ENCODE data around the gene KDM4C. TPM values are rescaled to one million over a fixed set of nuclear protein-coding genes. Genes with fewer than 3 reads are reported as not detected.

KDM4C gene
- total RNA-seq, 1 experiment from 2014 or later = 4.8 TPM

DNA sequence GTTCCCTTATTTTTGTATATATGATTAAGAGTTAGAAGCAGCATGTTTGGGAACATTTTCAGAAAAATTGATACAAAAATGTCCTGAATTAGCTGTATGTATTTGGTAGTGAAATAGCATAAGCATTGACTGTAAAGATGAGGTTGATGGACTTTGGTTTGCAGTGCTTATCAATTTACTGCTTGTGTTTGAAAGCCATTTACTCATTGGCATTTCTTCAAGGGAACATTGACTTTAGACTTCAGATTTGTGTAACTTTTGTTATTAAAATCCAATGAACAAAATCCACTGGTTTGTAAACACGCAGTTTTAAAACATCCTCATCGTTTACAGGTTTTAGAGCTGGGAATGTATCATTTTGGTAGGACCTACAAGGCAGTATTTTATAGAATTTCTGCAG, 61.3 kb downstream of the KDM4C start:
- Histone ChIP-seq H3K4me3 (ENCODE audit: low read depth, low read length, poor library complexity, severe bottlenecking) (no peak overlapping the region), H3K27ac (ENCODE audit: low read depth, low read length, poor library complexity, severe bottlenecking) (no peak overlapping the region), H3K27me3 (replicated peaks; ENCODE audit: insufficient read depth, low read depth, low read length, poor library complexity) (no peaks in the 10 kb centered on the region), H3K9me3 (ENCODE audit: low read depth, low read length, poor library complexity, severe bottlenecking) (no peaks in the 10 kb centered on the region), H3K4me1 (ENCODE audit: insufficient read depth, low read length, poor library complexity, severe bottlenecking) (no peaks in the 10 kb centered on the region), H3K36me3 (ENCODE audit: insufficient read depth, low read length, poor library complexity, severe bottlenecking) (no peaks in the 10 kb centered on the region)
- DNase-seq (ENCODE audit: low spot score) = no peak
- intact Hi-C loops (cut with micrococcal nuclease; ENCODE audit: unreplicated experiment) = no loop called here
- no peak for TF ChIP-seq EZH2 (IDR thresholded peaks at IDR 0.05; ENCODE audit: borderline replicate concordance, low read depth, low read length, poor library complexity, severe bottlenecking)
- no peak for TF ChIP-seq CTCF (conservative IDR thresholded peaks at IDR 0.05; ENCODE audit: low read depth, low read length)
- ChIA-PET CTCF (no interaction called here), POLR2A (ENCODE audit: low non-redundant PET) (no interaction called here)
- BruUV-seq (replicated peaks) = no TSS peak

DNA sequence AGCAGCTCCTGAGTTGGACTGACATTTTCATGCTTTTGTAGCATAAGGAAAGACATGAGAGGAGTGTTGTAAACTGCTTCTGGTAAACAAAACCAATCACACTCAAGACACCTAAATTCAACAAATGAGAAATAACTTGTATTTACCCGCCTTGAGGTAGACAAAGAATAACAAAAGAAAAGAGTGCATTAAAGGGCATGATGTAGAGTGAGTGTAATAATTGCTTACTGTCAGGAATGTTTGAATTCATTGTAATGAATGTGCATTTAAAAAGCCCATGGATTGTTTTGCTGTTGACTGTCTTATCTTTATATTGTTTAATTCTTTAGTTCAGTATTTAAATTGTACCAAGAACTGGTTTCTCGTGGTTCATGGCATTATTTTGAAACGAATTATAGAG, 61.8 kb downstream of the KDM4C start:
- no peak overlapping the region for H3K27ac ChIP-seq (ENCODE audit: low read depth, low read length, poor library complexity, severe bottlenecking)
- H3K4me1 ChIP-seq (ENCODE audit: insufficient read depth, low read length, poor library complexity, severe bottlenecking) = no peaks in the 10 kb centered on the region
- no TSS peak for BruUV-seq (replicated peaks)
- TF ChIP-seq EZH2 (IDR thresholded peaks at IDR 0.05; ENCODE audit: borderline replicate concordance, low read depth, low read length, poor library complexity, severe bottlenecking) = no peak
- no peak for TF ChIP-seq CTCF (conservative IDR thresholded peaks at IDR 0.05; ENCODE audit: low read depth, low read length)
- DNase-seq (ENCODE audit: low spot score) = no peak
- H3K9me3 ChIP-seq (ENCODE audit: low read depth, low read length, poor library complexity, severe bottlenecking) = no peaks in the 10 kb centered on the region
- no peaks in the 10 kb centered on the region for H3K36me3 ChIP-seq (ENCODE audit: insufficient read depth, low read length, poor library complexity, severe bottlenecking)
- ChIA-PET POLR2A (ENCODE audit: low non-redundant PET) (no interaction called here), CTCF (no interaction called here)
- no peaks in the 10 kb centered on the region for H3K27me3 ChIP-seq (replicated peaks; ENCODE audit: insufficient read depth, low read depth, low read length, poor library complexity)
- intact Hi-C loops (cut with micrococcal nuclease; ENCODE audit: unreplicated experiment) = no loop called here
- H3K4me3 ChIP-seq (ENCODE audit: low read depth, low read length, poor library complexity, severe bottlenecking) = no peak overlapping the region

DNA sequence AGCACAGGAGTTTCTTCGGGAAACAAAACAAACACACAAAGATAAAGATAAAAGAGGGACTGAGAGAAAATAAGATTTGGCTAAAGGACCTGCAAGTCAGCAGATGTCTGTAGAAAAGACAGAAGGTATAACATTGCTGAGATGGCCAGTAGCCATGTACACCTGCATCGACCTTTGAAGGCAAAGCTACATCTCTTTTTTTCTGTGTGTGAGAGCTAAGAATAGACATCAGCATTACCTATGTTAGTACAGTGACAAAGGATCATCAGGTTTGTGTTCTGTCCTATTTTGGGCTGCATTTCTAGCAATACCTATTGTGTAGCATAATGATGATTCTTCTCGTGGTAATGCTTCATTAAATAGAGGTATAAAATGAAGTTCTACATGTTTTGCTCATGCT, 64.9 kb downstream of the KDM4C start:
- CTCF ChIA-PET = no interaction called here
- H3K36me3 ChIP-seq (ENCODE audit: insufficient read depth, low read length, poor library complexity, severe bottlenecking) = no peaks in the 10 kb centered on the region
- H3K27ac ChIP-seq (ENCODE audit: low read depth, low read length, poor library complexity, severe bottlenecking) = no peak overlapping the region
- no peak for TF ChIP-seq CTCF (conservative IDR thresholded peaks at IDR 0.05; ENCODE audit: low read depth, low read length)
- TF ChIP-seq EZH2 (IDR thresholded peaks at IDR 0.05; ENCODE audit: borderline replicate concordance, low read depth, low read length, poor library complexity, severe bottlenecking) = no peak
- no TSS peak for BruUV-seq (replicated peaks)
- no peak overlapping the region for H3K4me3 ChIP-seq (ENCODE audit: low read depth, low read length, poor library complexity, severe bottlenecking)
- no peaks in the 10 kb centered on the region for H3K27me3 ChIP-seq (replicated peaks; ENCODE audit: insufficient read depth, low read depth, low read length, poor library complexity)
- DNase-seq (ENCODE audit: low spot score) = no peak
- H3K4me1 ChIP-seq (ENCODE audit: insufficient read depth, low read length, poor library complexity, severe bottlenecking) = no peaks in the 10 kb centered on the region
- no peaks in the 10 kb centered on the region for H3K9me3 ChIP-seq (ENCODE audit: low read depth, low read length, poor library complexity, severe bottlenecking)
- POLR2A ChIA-PET (ENCODE audit: low non-redundant PET) = no interaction called here
- intact Hi-C loops (cut with micrococcal nuclease; ENCODE audit: unreplicated experiment) = no loop called here
